ENCODE results near the gene CDT1. TPM values are rescaled to one million over a fixed set of nuclear protein-coding genes. Genes with fewer than 3 reads are reported as not detected.

CDT1 gene
- total RNA-seq, 4 donors from 2014 or later = 2.9 to 14.7 (median 7.9) TPM

DNA sequence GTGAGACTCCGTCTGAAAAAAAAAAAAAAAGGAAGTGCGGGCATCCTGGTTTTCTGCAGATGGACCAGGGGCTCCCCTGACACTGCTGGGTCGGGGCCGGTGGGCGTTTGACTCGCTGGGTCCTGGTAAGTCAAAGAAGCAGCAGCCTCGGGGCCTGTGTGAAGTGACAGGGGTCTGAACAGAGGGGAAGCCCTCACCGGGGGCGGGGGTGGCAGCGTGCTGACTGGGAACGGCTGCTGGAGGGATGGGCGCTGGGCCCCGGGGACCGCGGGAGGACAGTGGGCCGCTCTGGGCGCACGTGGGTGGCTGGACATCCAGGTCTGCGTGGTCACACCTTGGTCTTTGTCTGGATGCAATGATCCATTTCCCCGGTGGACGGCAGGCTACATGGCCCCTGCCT is 45.0 kb downstream of the CDT1 start:
- H3K4me3 ChIP-seq (ENCODE audit: low read depth, poor library complexity, severe bottlenecking) = no peak overlapping the region
- WGBS, 2 donors = 91% methylated on average over 21 of the region's 21 CpGs
- intact Hi-C loops (cut with DNase I; ENCODE audit: low total_unique reads) = no loop called here
- DNase-seq (ENCODE audit: low spot score in 2 of 2) = no peak
- TF ChIP-seq, protein P1, sequence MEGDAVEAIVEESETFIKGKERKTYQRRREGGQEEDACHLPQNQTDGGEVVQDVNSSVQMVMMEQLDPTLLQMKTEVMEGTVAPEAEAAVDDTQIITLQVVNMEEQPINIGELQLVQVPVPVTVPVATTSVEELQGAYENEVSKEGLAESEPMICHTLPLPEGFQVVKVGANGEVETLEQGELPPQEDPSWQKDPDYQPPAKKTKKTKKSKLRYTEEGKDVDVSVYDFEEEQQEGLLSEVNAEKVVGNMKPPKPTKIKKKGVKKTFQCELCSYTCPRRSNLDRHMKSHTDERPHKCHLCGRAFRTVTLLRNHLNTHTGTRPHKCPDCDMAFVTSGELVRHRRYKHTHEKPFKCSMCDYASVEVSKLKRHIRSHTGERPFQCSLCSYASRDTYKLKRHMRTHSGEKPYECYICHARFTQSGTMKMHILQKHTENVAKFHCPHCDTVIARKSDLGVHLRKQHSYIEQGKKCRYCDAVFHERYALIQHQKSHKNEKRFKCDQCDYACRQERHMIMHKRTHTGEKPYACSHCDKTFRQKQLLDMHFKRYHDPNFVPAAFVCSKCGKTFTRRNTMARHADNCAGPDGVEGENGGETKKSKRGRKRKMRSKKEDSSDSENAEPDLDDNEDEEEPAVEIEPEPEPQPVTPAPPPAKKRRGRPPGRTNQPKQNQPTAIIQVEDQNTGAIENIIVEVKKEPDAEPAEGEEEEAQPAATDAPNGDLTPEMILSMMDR (IDR thresholded peaks at IDR 0.05) = no peak
- TF ChIP-seq POLR2A (IDR thresholded peaks at IDR 0.05) = no peak

DNA sequence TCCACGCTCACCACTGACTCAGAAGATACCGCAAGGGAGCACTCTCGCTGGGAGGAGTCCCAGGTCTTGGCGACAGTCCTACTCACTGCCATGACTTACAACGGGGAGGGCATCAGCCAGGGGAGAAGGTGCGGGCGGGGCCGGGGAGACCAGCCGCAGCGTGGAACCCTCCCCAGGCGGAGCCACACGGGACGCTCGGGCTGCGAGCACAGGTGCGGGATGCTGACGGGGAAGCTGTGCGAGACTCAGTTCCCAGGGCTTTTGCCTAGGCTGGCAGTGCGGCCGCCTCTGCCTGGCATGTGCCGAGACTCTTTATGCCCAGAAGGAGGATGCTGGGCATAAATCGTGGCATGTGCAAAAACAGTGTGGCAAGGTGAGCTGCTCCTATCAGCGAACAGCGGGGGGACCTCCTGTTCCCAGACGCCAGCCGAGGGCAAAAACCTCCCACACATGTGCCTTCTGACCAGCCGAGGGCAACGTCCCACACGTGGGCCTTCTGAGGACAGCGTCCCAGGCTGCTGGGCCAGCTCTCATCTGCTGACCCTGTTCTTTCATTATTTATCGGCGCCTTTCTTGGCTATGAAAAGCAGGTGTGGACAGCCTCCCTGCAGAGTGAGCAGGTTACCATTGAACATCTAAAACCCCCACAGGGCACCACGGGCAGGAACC is 47.1 kb downstream of the CDT1 start:
- TF ChIP-seq, protein P1 (IDR thresholded peaks at IDR 0.05) = no peak
- TF ChIP-seq POLR2A (IDR thresholded peaks at IDR 0.05) = no peak
- 93% methylated on average over 32 to 33 of the region's 33 CpGs for WGBS, 2 donors
- intact Hi-C loops (cut with DNase I; ENCODE audit: low total_unique reads) = no loop called here
- no peak overlapping the region for H3K4me3 ChIP-seq (ENCODE audit: low read depth, poor library complexity, severe bottlenecking)
- no peak for DNase-seq (ENCODE audit: low spot score in 2 of 2)

DNA sequence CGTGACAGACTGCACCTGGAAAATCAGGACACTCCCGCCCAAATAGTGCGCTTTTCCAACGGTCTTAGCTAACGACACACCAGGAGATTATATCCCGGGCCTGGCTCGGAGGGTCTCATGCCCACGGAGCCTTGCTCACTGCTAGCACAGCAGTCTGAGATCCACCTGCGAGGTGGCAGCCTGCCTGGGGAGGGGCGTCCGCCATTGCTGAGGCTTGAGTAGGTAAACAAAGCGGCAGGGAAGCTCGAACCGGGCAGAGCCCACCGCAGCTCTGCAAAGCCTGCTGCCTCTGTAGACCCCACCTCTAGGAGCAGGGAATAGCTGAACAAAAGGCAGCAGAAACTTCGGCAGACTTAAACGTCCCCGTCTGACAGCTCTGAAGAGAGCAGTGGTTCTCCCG is 48.0 kb downstream of the CDT1 start:
- intact Hi-C loops (cut with DNase I; ENCODE audit: low total_unique reads) = no loop called here
- no peak overlapping the region for H3K4me3 ChIP-seq (ENCODE audit: low read depth, poor library complexity, severe bottlenecking)
- DNase-seq (ENCODE audit: low spot score in 2 of 2) = no peak
- TF ChIP-seq, protein P1 (IDR thresholded peaks at IDR 0.05) = no peak
- no peak for TF ChIP-seq POLR2A (IDR thresholded peaks at IDR 0.05)
- WGBS, 2 donors = 93 to 94% methylated on average over 19 of the region's 19 CpGs

DNA sequence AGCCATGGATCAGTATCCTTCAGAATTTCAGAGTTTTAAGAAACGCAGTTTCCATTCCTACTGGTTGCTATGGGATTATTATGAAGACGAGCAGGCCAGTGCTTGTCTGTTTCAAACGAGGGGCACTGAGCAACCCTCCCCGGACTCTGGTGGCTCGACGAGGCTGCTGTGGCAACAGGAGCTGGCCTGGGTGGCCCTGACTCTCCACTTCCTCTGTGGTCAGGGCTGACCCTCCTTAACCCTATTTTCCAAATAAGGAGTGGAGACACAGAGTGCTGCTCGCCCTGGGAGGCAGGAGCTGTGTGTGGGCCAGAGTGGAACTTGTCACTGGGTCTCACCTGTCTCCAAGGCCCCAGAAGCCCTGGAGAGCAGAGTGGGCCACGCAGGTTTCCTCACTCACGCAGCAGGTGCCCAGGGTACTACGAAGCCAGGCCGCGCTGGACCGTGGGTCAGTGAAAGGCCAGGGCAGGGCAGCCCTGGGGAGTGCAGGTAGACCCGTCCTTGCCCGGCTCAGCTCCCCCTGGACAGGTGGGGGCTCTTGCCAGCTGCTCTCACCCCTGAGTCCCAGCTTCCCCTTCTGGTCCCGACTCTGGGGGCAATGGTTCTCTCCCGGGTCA is 49.8 kb downstream of the CDT1 start:
- intact Hi-C loops (cut with DNase I; ENCODE audit: low total_unique reads) = no loop called here
- H3K4me3 ChIP-seq (ENCODE audit: low read depth, poor library complexity, severe bottlenecking) = no peak overlapping the region
- 68 to 71% methylated on average over 16 to 17 of the region's 17 CpGs for WGBS, 2 donors
- TF ChIP-seq POLR2A (IDR thresholded peaks at IDR 0.05) = no peak
- TF ChIP-seq, protein P1 (IDR thresholded peaks at IDR 0.05) = no peak
- no peak for DNase-seq (ENCODE audit: low spot score in 2 of 2)

DNA sequence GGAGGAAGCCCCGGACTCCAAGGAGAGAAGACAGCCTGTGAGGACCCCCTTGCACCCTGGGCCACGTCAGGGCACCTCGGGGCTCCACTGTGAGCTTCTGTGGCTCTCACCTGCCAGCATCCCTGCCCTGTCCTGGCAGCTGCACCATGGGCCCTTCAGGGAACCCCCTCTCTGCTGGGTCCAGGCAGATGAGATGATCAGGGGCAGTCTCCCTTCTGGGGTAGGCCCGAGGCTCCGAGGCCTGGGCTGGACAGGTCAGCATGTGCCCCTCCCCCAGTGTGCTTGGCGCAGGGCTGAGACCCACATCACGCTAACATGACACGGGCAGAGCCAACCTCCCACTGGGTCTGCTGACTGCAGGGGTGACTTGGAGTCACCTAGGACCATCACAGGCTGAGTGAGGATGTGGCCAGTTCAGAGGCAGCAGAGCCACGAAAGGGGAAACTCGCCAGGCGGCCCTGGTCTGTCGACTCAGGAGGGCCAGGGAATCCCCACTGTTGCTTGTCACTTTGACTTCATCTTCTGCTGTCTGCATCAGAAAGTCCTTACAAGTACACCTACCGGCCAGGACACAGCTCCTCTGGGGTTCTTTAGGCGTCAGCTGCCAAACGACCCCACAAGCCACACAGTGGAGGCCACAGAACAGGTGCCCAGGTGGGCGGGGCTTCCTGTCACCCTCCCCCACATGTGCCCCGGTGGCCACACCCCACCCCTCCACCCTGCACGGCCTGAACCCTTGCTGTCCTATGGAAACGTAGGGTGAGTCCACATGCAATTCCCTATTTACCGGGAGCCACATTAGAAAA is 50.9 kb downstream of the CDT1 start:
- H3K4me3 ChIP-seq (ENCODE audit: low read depth, poor library complexity, severe bottlenecking) = no peak overlapping the region
- no peak for DNase-seq (ENCODE audit: low spot score in 2 of 2)
- TF ChIP-seq POLR2A (IDR thresholded peaks at IDR 0.05) = no peak
- TF ChIP-seq, protein P1 (IDR thresholded peaks at IDR 0.05) = no peak
- intact Hi-C loops (cut with DNase I; ENCODE audit: low total_unique reads) = loop anchor here (5.0 kb wide), 1 partner anchor 1292 kb away; no protein-coding TSS in a partner anchor
- WGBS, 2 donors = 63 to 67% methylated on average over 15 to 19 of the region's 20 CpGs
